ENCODE measurements around the gene PAQR5.

- TF ChIP-seq CTCF (IDR thresholded peaks at IDR 0.05) (peak in 1 of 7 experiments; percentile 21), POLR2A (IDR thresholded peaks at IDR 0.05) (no peak)
Observed at GRCh38 chr15:69410248-69410874, 111.6 kb downstream of the PAQR5 start.

Measured in body of pancreas (tissue), 4 donors.